Measurements from ENCODE around the gene IRGQ.

- no peak for TF ChIP-seq CTCF (IDR thresholded peaks at IDR 0.05; ENCODE audit: poor library complexity)
- no peak for TF ChIP-seq EZH2phosphoT487 (IDR thresholded peaks at IDR 0.05; ENCODE audit: low read depth, severe bottlenecking, unreplicated experiment)
- no peak for TF ChIP-seq EZH2 (IDR thresholded peaks at IDR 0.05; ENCODE audit: borderline replicate concordance)
These were observed 51.9 kb downstream of the IRGQ start for GRCh38 chr19:43544077-43544476.
